ENCODE results near the gene TMEM185B.
A peak's percentile ranks its signal among the peaks of the same experiment; 100 is the strongest.
"Not testable (repeated sequence)": the region's sequence is repeated elsewhere in the genome, so short reads cannot be mapped to it uniquely, and the experiment has no call there.

The TMEM185B gene

GRCh38 chr2:120204945-120205670, 18.1 kb downstream of the TMEM185B start:
- no peak for DNase-seq

- DNase-seq = no peak
Observed at GRCh38 chr2:120204417-120204816, 18.8 kb downstream of the TMEM185B start.

GRCh38 chr2:120204022-120204405, 19.2 kb downstream of the TMEM185B start:
- DNase-seq = no peak

- DNase-seq = no peak
Observed at GRCh38 chr2:120203251-120204021, 19.8 kb downstream of the TMEM185B start.

- not testable (repeated sequence) for DNase-seq
Observed at GRCh38 chr2:120199817-120200459, 23.3 kb downstream of the TMEM185B start.

GRCh38 chr2:120195553-120195952, 27.6 kb downstream of the TMEM185B start:
- no peak for DNase-seq

- DNase-seq = no peak
Observed at GRCh38 chr2:120192280-120192679, 30.9 kb downstream of the TMEM185B start.

GRCh38 chr2:120189189-120189588, 34.0 kb downstream of the TMEM185B start:
- no peak for DNase-seq

- DNase-seq = no peak
Observed at GRCh38 chr2:120182019-120182560, 41.1 kb downstream of the TMEM185B start.

GRCh38 chr2:120180066-120180465, 43.1 kb downstream of the TMEM185B start:
- no peak for DNase-seq

GRCh38 chr2:120179396-120179795, 43.8 kb downstream of the TMEM185B start:
- DNase-seq = no peak

- no peak for DNase-seq
Observed at GRCh38 chr2:120177973-120178372, 45.2 kb downstream of the TMEM185B start.

GRCh38 chr2:120177001-120177621, 46.1 kb downstream of the TMEM185B start:
- DNase-seq = peak; percentile 73

- no peak for DNase-seq
Observed at GRCh38 chr2:120176526-120176925, 46.7 kb downstream of the TMEM185B start.

GRCh38 chr2:120174963-120175581, 48.1 kb downstream of the TMEM185B start:
- peak; percentile 25 for DNase-seq
